Mesendoderm (in vitro differentiated cells): ENCODE measurements around the gene EPS8.

Experiments used
- DNase-seq: peaks from one replicate; pipeline ENCODE4 v3.0.0; 2013
- H2AK5ac ChIP-seq: 2 replicates; pipeline ENCODE4 v1.6.1; 2013; ENCODE audit warnings: low read length, inconsistent platforms
- H2BK120ac ChIP-seq: 2 replicates; pipeline ENCODE4 v1.6.1; 2013; ENCODE audit warnings: low read depth, mild to moderate bottlenecking, low read length, moderate library complexity, mixed read lengths
- H2BK15ac ChIP-seq: replicated peaks from 2 replicates; pipeline ENCODE4 v1.6.1; 2013; ENCODE audit warnings: low read depth, mild to moderate bottlenecking, moderate library complexity
- H2BK5ac ChIP-seq: 2 replicates; pipeline ENCODE4 v1.6.1; 2013; ENCODE audit warnings: low read length, inconsistent platforms
- H3K18ac ChIP-seq: 2 replicates; pipeline ENCODE4 v1.6.1; 2013; ENCODE audit warnings: mild to moderate bottlenecking, low read length, mixed read lengths
- H3K23ac ChIP-seq: one replicate; pipeline ENCODE4 v1.6.1; 2013; ENCODE audit warnings: low read length
- H3K27ac ChIP-seq: 2 replicates; pipeline ENCODE4 v1.5.1; 2013; ENCODE audit warnings: low read depth, mild to moderate bottlenecking, inconsistent platforms, low read length, moderate library complexity
- H3K27me3 ChIP-seq: 2 replicates; pipeline ENCODE4 v1.6.1; 2013; ENCODE audit warnings: low read length, control low read depth, mild to moderate bottlenecking, inconsistent platforms; ENCODE audit not compliant: insufficient read depth, poor library complexity
- H3K36me3 ChIP-seq: 2 replicates; pipeline ENCODE4 v1.6.1; 2013; ENCODE audit warnings: low read length, inconsistent platforms; ENCODE audit not compliant: control insufficient read depth, insufficient read depth
- H3K4ac ChIP-seq: one replicate; pipeline ENCODE4 v1.6.1; 2013; ENCODE audit warnings: low read depth, mild to moderate bottlenecking, low read length, moderate library complexity
- H3K4me1 ChIP-seq: 2 replicates; pipeline ENCODE4 v1.6.1; 2013; ENCODE audit warnings: low read depth, low read length, inconsistent platforms; ENCODE audit not compliant: control insufficient read depth
- H3K4me2 ChIP-seq: 2 replicates; pipeline ENCODE4 v1.6.1; 2013; ENCODE audit warnings: low read length
- H3K4me3 ChIP-seq: 2 replicates; pipeline ENCODE4 v1.5.1; 2013; ENCODE audit warnings: mild to moderate bottlenecking, low read length
- H3K56ac ChIP-seq: one replicate; pipeline ENCODE4 v1.6.1; 2013; ENCODE audit warnings: low read length
- H3K79me1 ChIP-seq: 2 replicates; pipeline ENCODE4 v1.6.1; 2013; ENCODE audit warnings: low read length, inconsistent platforms
- H3K79me2 ChIP-seq: 2 replicates; pipeline ENCODE4 v1.6.1; 2013; ENCODE audit warnings: mild to moderate bottlenecking, low read length; ENCODE audit not compliant: control insufficient read depth, insufficient read depth
- H3K9ac ChIP-seq: 2 replicates; pipeline ENCODE4 v1.6.1; 2013; ENCODE audit warnings: low read length, inconsistent platforms
- H4K5ac ChIP-seq: one replicate; pipeline ENCODE4 v1.6.1; 2013; ENCODE audit warnings: low read length
- H4K8ac ChIP-seq: one replicate; pipeline ENCODE4 v1.6.1; 2013; ENCODE audit warnings: low read depth, mild to moderate bottlenecking, control low read depth, low read length, moderate library complexity
- WGBS: extraction: QIAGEN DNeasy Blood & Tissue Kit; methylation state at CpG from one replicate; pipeline ENCODE4 v1.1.7; 2013; ENCODE audit warnings: low lambda C conversion rate, missing lambda C conversion rate; ENCODE audit not compliant: insufficient coverage; ENCODE audit errors: extremely low coverage; 5-methylcytosine and 5-hydroxymethylcytosine counted together

Gene EPS8

DNA sequence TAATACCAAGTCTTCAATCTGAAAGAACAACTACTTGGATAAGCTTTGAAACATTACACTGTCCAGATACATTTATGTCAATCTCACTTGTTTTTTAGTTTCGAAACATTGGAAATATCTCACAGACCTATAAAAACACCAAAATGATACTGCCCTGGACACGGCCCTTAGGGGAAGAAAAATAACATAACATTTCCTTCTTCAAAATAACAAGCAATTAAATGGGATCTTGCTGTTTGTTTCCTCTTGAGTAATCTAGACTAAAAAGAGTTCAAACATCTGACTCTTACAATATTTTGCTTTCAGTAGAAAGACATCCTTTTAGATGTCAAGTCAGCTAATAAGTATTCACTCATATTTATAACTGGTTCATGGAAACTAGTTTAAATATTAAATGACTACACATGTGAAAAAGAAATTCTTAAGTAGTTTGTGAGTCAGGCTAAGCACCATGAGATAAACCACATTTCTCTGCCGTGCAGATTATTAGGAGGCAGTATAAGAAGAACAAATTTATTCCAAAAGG, 87.5 kb downstream of the EPS8 start:
- no peaks in the 10 kb centered on the region for H3K79me2 ChIP-seq
- no peak overlapping the region for H2BK5ac ChIP-seq
- H3K4me3 ChIP-seq, result no peak overlapping the region
- H2AK5ac ChIP-seq, result no peak overlapping the region
- no peak overlapping the region for H3K56ac ChIP-seq
- H3K27ac ChIP-seq, result no peak overlapping the region
- no peak overlapping the region for H4K8ac ChIP-seq
- H3K27me3 ChIP-seq, result no peaks in the 10 kb centered on the region
- no peak overlapping the region for H3K23ac ChIP-seq
- H3K18ac ChIP-seq, result no peak overlapping the region
- H3K4me1 ChIP-seq, result no peaks in the 10 kb centered on the region
- H3K9ac ChIP-seq, result no peak overlapping the region
- H2BK120ac ChIP-seq, result no peak overlapping the region
- no peak for DNase-seq
- H3K4me2 ChIP-seq, result no peak overlapping the region
- H3K36me3 ChIP-seq, result no peaks in the 10 kb centered on the region
- no peak overlapping the region for H2BK15ac ChIP-seq
- WGBS, result no CpG with 5 or more reads among the region's 3 CpGs
- H3K4ac ChIP-seq, result no peak overlapping the region
- no peak overlapping the region for H4K5ac ChIP-seq
- H3K79me1 ChIP-seq, result no peaks in the 10 kb centered on the region

- Histone ChIP-seq H4K5ac (no peak overlapping the region), H3K36me3 (no peaks in the 10 kb centered on the region), H3K27me3 (no peaks in the 10 kb centered on the region), H3K23ac (no peak overlapping the region), H3K4me1 (no peaks in the 10 kb centered on the region), H2BK15ac (no peak overlapping the region), H4K8ac (no peak overlapping the region), H2BK120ac (no peak overlapping the region), H3K79me2 (no peaks in the 10 kb centered on the region), H2AK5ac (no peak overlapping the region), H3K4me2 (no peak overlapping the region), H3K4ac (no peak overlapping the region), H3K79me1 (no peaks in the 10 kb centered on the region), H3K56ac (no peak overlapping the region), H3K27ac (no peak overlapping the region), H3K9ac (no peak overlapping the region), H3K18ac (no peak overlapping the region), H3K4me3 (no peak overlapping the region), H2BK5ac (no peak overlapping the region)
- 100% methylated on average over 1 of the region's 1 CpG for WGBS
- DNase-seq, result no peak
Measured at GRCh38 chr12:15701206-15701605, 88.0 kb downstream of the EPS8 start.

DNA sequence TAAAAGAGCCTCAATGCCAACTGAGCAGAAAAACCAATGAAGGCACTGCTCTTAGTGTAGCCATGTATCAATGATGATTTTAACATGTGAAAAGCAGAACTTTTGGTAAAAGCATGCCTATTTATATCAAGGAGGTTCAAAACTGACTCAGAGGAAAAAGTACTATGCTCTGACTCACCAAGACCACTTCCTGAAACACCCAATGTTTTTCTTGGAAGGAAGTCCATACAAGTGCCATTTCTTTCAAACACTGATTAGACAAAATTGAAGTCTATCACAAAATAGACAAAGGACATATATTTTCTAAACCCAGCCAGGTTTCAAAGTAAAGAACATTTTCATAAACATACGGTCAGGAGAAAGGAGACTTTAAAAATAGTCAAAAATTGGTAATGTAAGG, 88.6 kb downstream of the EPS8 start:
- DNase-seq, result no peak
- H3K4ac ChIP-seq, result no peak overlapping the region
- no peaks in the 10 kb centered on the region for H3K79me2 ChIP-seq
- H2BK5ac ChIP-seq, result no peak overlapping the region
- H3K36me3 ChIP-seq, result no peaks in the 10 kb centered on the region
- H3K4me1 ChIP-seq, result no peaks in the 10 kb centered on the region
- no peak overlapping the region for H3K4me2 ChIP-seq
- no CpG with 5 or more reads among the region's 1 CpG for WGBS
- no peaks in the 10 kb centered on the region for H3K79me1 ChIP-seq
- H4K5ac ChIP-seq, result no peak overlapping the region
- no peak overlapping the region for H2AK5ac ChIP-seq
- H4K8ac ChIP-seq, result no peak overlapping the region
- H2BK15ac ChIP-seq, result no peak overlapping the region
- H3K9ac ChIP-seq, result no peak overlapping the region
- no peaks in the 10 kb centered on the region for H3K27me3 ChIP-seq
- H3K27ac ChIP-seq, result no peak overlapping the region
- H3K4me3 ChIP-seq, result no peak overlapping the region
- no peak overlapping the region for H3K18ac ChIP-seq
- H3K23ac ChIP-seq, result no peak overlapping the region
- no peak overlapping the region for H2BK120ac ChIP-seq
- no peak overlapping the region for H3K56ac ChIP-seq

DNA sequence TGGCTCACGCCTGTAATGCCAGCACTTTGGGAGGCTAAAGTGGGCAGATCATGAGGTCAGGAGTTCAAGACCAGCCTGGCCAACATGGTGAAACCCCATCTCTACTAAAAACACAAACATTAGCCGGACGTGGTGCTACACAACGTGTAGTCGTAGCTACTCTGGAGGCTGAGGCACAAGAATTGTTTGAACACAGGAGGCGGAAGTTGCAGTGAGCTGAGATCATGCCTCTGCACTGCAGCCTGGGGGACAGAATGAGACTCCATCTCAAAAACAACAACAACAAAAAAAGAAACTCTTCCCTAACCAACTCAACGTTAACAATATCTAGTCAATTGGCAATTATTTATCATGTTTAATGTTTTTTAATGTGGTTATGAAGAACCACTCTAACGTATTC, 89.3 kb downstream of the EPS8 start:
- H3K9ac ChIP-seq, result no peak overlapping the region
- H3K18ac ChIP-seq, result no peak overlapping the region
- H3K4me1 ChIP-seq, result no peaks in the 10 kb centered on the region
- H3K36me3 ChIP-seq, result no peaks in the 10 kb centered on the region
- no peak overlapping the region for H2BK15ac ChIP-seq
- no peaks in the 10 kb centered on the region for H3K27me3 ChIP-seq
- H3K56ac ChIP-seq, result no peak overlapping the region
- no peak overlapping the region for H4K8ac ChIP-seq
- no peak overlapping the region for H3K4me2 ChIP-seq
- no CpG with 5 or more reads among the region's 8 CpGs for WGBS
- H2BK120ac ChIP-seq, result no peak overlapping the region
- no peaks in the 10 kb centered on the region for H3K79me2 ChIP-seq
- H4K5ac ChIP-seq, result no peak overlapping the region
- no peak for DNase-seq
- no peak overlapping the region for H3K4me3 ChIP-seq
- H3K23ac ChIP-seq, result no peak overlapping the region
- H3K79me1 ChIP-seq, result no peaks in the 10 kb centered on the region
- no peak overlapping the region for H3K27ac ChIP-seq
- H2AK5ac ChIP-seq, result no peak overlapping the region
- H2BK5ac ChIP-seq, result no peak overlapping the region
- no peak overlapping the region for H3K4ac ChIP-seq

DNA sequence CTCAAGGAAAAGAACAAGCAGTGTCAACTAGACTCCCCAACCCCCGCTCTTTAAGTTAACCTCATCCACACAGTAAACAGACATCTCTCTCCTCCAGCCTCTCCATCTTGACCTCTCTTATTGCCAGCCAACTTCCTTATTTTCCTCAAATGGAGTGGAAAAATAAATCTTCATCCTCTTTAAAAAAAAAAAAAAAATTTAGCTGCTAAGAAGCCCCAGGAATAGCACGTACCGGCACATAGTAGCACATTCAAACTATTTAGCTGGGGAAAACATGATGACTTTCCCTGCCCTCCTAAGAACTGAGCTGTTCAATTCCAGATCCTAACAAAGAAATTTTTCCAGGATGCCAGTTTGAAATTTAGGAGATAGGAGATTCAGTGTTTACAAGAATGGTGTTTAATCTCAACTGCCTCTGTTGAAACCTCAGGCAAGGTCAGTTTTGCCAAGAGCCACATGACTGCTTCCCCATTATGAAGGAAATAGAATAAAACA, 90.8 kb downstream of the EPS8 start:
- Histone ChIP-seq H3K4ac (no peak overlapping the region), H2BK120ac (no peak overlapping the region), H3K56ac (no peak overlapping the region), H3K23ac (no peak overlapping the region), H3K27me3 (no peaks in the 10 kb centered on the region), H3K4me1 (no peaks in the 10 kb centered on the region), H3K79me1 (no peaks in the 10 kb centered on the region), H2AK5ac (no peak overlapping the region), H3K27ac (no peak overlapping the region), H4K8ac (no peak overlapping the region), H3K36me3 (no peaks in the 10 kb centered on the region), H3K79me2 (no peaks in the 10 kb centered on the region), H3K9ac (no peak overlapping the region), H3K18ac (no peak overlapping the region), H3K4me2 (no peak overlapping the region), H2BK5ac (no peak overlapping the region), H4K5ac (no peak overlapping the region), H3K4me3 (no peak overlapping the region), H2BK15ac (no peak overlapping the region)
- DNase-seq, result no peak
- WGBS, result no CpG with 5 or more reads among the region's 3 CpGs

- no peaks in the 10 kb centered on the region for H3K27me3 ChIP-seq
- no peak overlapping the region for H2BK15ac ChIP-seq
- no peak overlapping the region for H3K4ac ChIP-seq
- H3K79me2 ChIP-seq, result no peaks in the 10 kb centered on the region
- no peak overlapping the region for H3K9ac ChIP-seq
- no peak overlapping the region for H4K5ac ChIP-seq
- H3K4me3 ChIP-seq, result no peak overlapping the region
- no peak overlapping the region for H3K18ac ChIP-seq
- no peak overlapping the region for H3K56ac ChIP-seq
- H3K36me3 ChIP-seq, result no peaks in the 10 kb centered on the region
- H3K23ac ChIP-seq, result no peak overlapping the region
- no peaks in the 10 kb centered on the region for H3K79me1 ChIP-seq
- H2BK5ac ChIP-seq, result no peak overlapping the region
- H2AK5ac ChIP-seq, result no peak overlapping the region
- H2BK120ac ChIP-seq, result no peak overlapping the region
- DNase-seq, result no peak
- H4K8ac ChIP-seq, result no peak overlapping the region
- H3K27ac ChIP-seq, result no peak overlapping the region
- no peaks in the 10 kb centered on the region for H3K4me1 ChIP-seq
- WGBS, result no CpG with 5 or more reads among the region's 2 CpGs
- H3K4me2 ChIP-seq, result no peak overlapping the region
Measured at GRCh38 chr12:15697201-15697600, 92.0 kb downstream of the EPS8 start.
